CD4-positive, alpha-beta T cell (primary cell): Measurements from ENCODE around the gene ZBTB17. TPM values are rescaled to one million over a fixed set of nuclear protein-coding genes. Genes with fewer than 3 reads are reported as not detected.

ENCODE experiments used
- ATAC-seq: fragments of 200-7000 bp; cut with Tn5 transposase; one replicate; pipeline ENCODE4 v1.10.0; 2022; ENCODE audit warnings: mild to moderate bottlenecking; ENCODE audit not compliant: poor library complexity
- CTCF ChIA-PET: fragments of 350-600 bp; sonication (Branson Sonifier 250); formaldehyde crosslinking; loops from one replicate; lab custom pipeline; 2021; ENCODE audit warnings: antibody characterized with exemption, inconsistent platforms; lab: Charles Lee
- POLR2A ChIA-PET: fragments of 350-600 bp; sonication (Branson Sonifier 250); formaldehyde crosslinking; loops from one replicate; lab custom pipeline; 2021; ENCODE audit warnings: antibody characterized with exemption, inconsistent platforms; lab: Charles Lee
- DNase-seq, 14 experiments: peaks; one replicate each; pipeline ENCODE4 v3.0.0-alpha.2; 2013 to 2020; ENCODE audit warnings: mixed read lengths in 2 of 14
- H3K27ac ChIP-seq, 2 donors: one replicate each; pipeline versions ENCODE4 v1.5.1 to v1.7.0; 2013; ENCODE audit warnings: low read length in 2 of 2, low read depth in 1 of 2, mild to moderate bottlenecking in 1 of 2
- H3K27me3 ChIP-seq, 2 experiments: 1 replicate in 1 of 2; 2 replicates in 1 of 2; pipeline versions ENCODE4 v1.6.1 to v1.7.0; 2013; ENCODE audit warnings: low read length in 2 of 2, control low read depth in 1 of 2, mild to moderate bottlenecking in 1 of 2, moderate library complexity in 1 of 2; ENCODE audit not compliant: insufficient read depth in 2 of 2, control insufficient read depth in 1 of 2
- H3K36me3 ChIP-seq: one replicate; pipeline ENCODE4 v1.6.1; 2013; ENCODE audit warnings: low read length, control low read depth; ENCODE audit not compliant: insufficient read depth
- H3K4me1 ChIP-seq: one replicate; pipeline ENCODE4 v1.6.1; 2013; ENCODE audit warnings: low read length, control low read depth; ENCODE audit not compliant: insufficient read depth
- H3K4me3 ChIP-seq: one replicate; pipeline ENCODE4 v1.5.1; 2013; ENCODE audit warnings: mild to moderate bottlenecking, low read length, moderate library complexity
- H3K9me3 ChIP-seq, 2 experiments: 1 replicate in 1 of 2; 2 replicates in 1 of 2; pipeline versions ENCODE4 v1.6.1 to v1.7.0; 2013; ENCODE audit warnings: low read length in 2 of 2, mild to moderate bottlenecking in 2 of 2, control low read depth in 1 of 2, moderate library complexity in 1 of 2; ENCODE audit not compliant: control insufficient read depth in 1 of 2, insufficient read depth in 1 of 2
- H3K27ac Mint-ChIP-seq: one replicate; pipeline ENCODE4 v1.8.0; 2020; ENCODE audit warnings: mixed read lengths
- H3K27me3 Mint-ChIP-seq: one replicate; pipeline ENCODE4 v1.8.0; 2021; ENCODE audit warnings: mixed read lengths
- H3K36me3 Mint-ChIP-seq: one replicate; pipeline ENCODE4 v1.8.0; 2021; ENCODE audit warnings: low read depth, mixed read lengths
- H3K4me1 Mint-ChIP-seq: one replicate; pipeline ENCODE4 v1.8.0; 2021; ENCODE audit warnings: low read depth, mixed read lengths
- H3K4me3 Mint-ChIP-seq: one replicate; pipeline ENCODE4 v1.8.0; 2020; ENCODE audit warnings: mild to moderate bottlenecking, mixed read lengths
- H3K9me3 Mint-ChIP-seq: one replicate; pipeline ENCODE4 v1.8.0; 2020; ENCODE audit warnings: mixed read lengths
- CTCF ChIP-seq: fragments of 200-600 bp; IDR thresholded peaks from one replicate; pipeline ENCODE4 v1.8.0; 2022; ENCODE audit warnings: antibody characterized with exemption, mild to moderate bottlenecking
- intact Hi-C, 2 experiments: fragments of 100-400 bp; cut with DNase I in 1 of 2; cut with micrococcal nuclease in 1 of 2; formaldehyde crosslinking; loops; one replicate each; pipeline versions ENCODE4 v1.15.1 to v1.9.0; 2023 to 2025; cut with DNase I, micrococcal nuclease
- total RNA-seq, 174 experiments: library from RNA in 2 of 174; stranded (reverse) in 2 of 174; gene quantifications; one replicate each; pipeline ENCODE4 v1.2.3 and lab custom pipeline; 2021 to 2026

The ZBTB17 gene
- total RNA-seq, 2 experiments from 2014 or later: 70.2 to 78.1 TPM

GRCh38 chr1:15941044-15941840 is 34.7 kb downstream of the ZBTB17 start:
- H3K9me3 ChIP-seq: no peaks in the 10 kb centered on the region
- Mint-ChIP-seq H3K4me1 (no peaks in the 10 kb centered on the region), H3K27ac (no peak overlapping the region), H3K36me3 (peaks cover 75% of the 10 kb centered on the region), H3K27me3 (no peaks in the 10 kb centered on the region), H3K4me3 (no peak overlapping the region), H3K9me3 (no peaks in the 10 kb centered on the region)
- ChIA-PET POLR2A (no interaction called here), CTCF (no interaction called here)
- no peak overlapping the region for H3K27ac ChIP-seq
- intact Hi-C loops: no loop called here
- H3K4me3 ChIP-seq: no peak overlapping the region
- ATAC-seq (no peak), DNase-seq (no peak)
- H3K27me3 ChIP-seq: no peaks in the 10 kb centered on the region
- H3K4me1 ChIP-seq: no peaks in the 10 kb centered on the region
- TF ChIP-seq CTCF: no peak
- H3K36me3 ChIP-seq: peaks cover 98% of the 10 kb centered on the region

GRCh38 chr1:15940110-15941043 is 35.5 kb downstream of the ZBTB17 start:
- H3K36me3 Mint-ChIP-seq: peaks cover 79% of the 10 kb centered on the region
- no peak overlapping the region for H3K4me3 Mint-ChIP-seq
- no peak for ATAC-seq
- Histone ChIP-seq H3K4me1 (no peaks in the 10 kb centered on the region), H3K27me3 (no peaks in the 10 kb centered on the region), H3K9me3 (no peaks in the 10 kb centered on the region), H3K4me3 (no peak overlapping the region), H3K27ac (no peak overlapping the region), H3K36me3 (peaks cover 95% of the 10 kb centered on the region)
- ChIA-PET POLR2A (no interaction called here), CTCF (no interaction called here)
- TF ChIP-seq CTCF: no peak
- H3K4me1 Mint-ChIP-seq: no peaks in the 10 kb centered on the region
- H3K27me3 Mint-ChIP-seq: no peaks in the 10 kb centered on the region
- DNase-seq: no peak
- H3K9me3 Mint-ChIP-seq: no peaks in the 10 kb centered on the region
- intact Hi-C loops: no loop called here
- H3K27ac Mint-ChIP-seq: no peak overlapping the region

GRCh38 chr1:15939181-15940109 is 36.5 kb downstream of the ZBTB17 start:
- no peak overlapping the region for H3K27ac ChIP-seq
- no peaks in the 10 kb centered on the region for H3K4me1 Mint-ChIP-seq
- ChIA-PET POLR2A (no interaction called here), CTCF (no interaction called here)
- no peaks in the 10 kb centered on the region for H3K9me3 ChIP-seq
- DNase-seq (no peak), ATAC-seq (no peak)
- no peak overlapping the region for H3K4me3 ChIP-seq
- intact Hi-C loops: no loop called here
- H3K36me3 ChIP-seq: peaks cover 95% of the 10 kb centered on the region
- no peaks in the 10 kb centered on the region for H3K9me3 Mint-ChIP-seq
- H3K4me1 ChIP-seq: no peaks in the 10 kb centered on the region
- H3K4me3 Mint-ChIP-seq: no peak overlapping the region
- peak overlapping the region; percentile 65 for H3K27ac Mint-ChIP-seq
- H3K36me3 Mint-ChIP-seq: peaks cover 82% of the 10 kb centered on the region
- no peaks in the 10 kb centered on the region for H3K27me3 Mint-ChIP-seq
- no peak for TF ChIP-seq CTCF
- no peaks in the 10 kb centered on the region for H3K27me3 ChIP-seq
